SU-DHL-6 (cell line): ENCODE data around the gene FOXM1.

Experiments
- H2AFZ ChIP-seq: fragments of 200-600 bp; sonication (generic); 2 replicates; pipeline ENCODE4 v1.6.1; 2014; ENCODE audit warnings: low read depth, mild to moderate bottlenecking, moderate library complexity, mixed read lengths, antibody characterized with exemption, low read length; ENCODE audit not compliant: severe bottlenecking
- H3F3A ChIP-seq: fragments of 200-600 bp; shearing (Covaris generic); 2 replicates; pipeline ENCODE4 v1.6.0; 2016; ENCODE audit warnings: antibody characterized with exemption, mild to moderate bottlenecking; ENCODE audit not compliant: insufficient read depth
- H3K27ac ChIP-seq: fragments of 200-600 bp; sonication (generic); 2 replicates; pipeline ENCODE4 v1.5.1; 2016; ENCODE audit warnings: low read depth, mild to moderate bottlenecking, low read length, moderate library complexity, mixed read lengths
- H3K27me3 ChIP-seq: fragments of 200-600 bp; sonication (generic), shearing (Covaris generic); 2 replicates; pipeline ENCODE4 v1.6.0; 2014; ENCODE audit warnings: mild to moderate bottlenecking, low read length
- H3K36me3 ChIP-seq: fragments of 200-600 bp; sonication (generic); 2 replicates; pipeline ENCODE4 v1.6.1; 2014; ENCODE audit warnings: mild to moderate bottlenecking, low read length, mixed read lengths
- H3K4me2 ChIP-seq: fragments of 300-600, 200-600 bp; shearing (Covaris generic), sonication (generic); 2 replicates; pipeline ENCODE4 v1.6.0; 2014; ENCODE audit warnings: low read length, low read depth, mild to moderate bottlenecking; ENCODE audit not compliant: poor library complexity, severe bottlenecking
- H3K4me3 ChIP-seq: fragments of 200-600 bp; sonication (generic); 2 replicates; pipeline ENCODE4 v1.5.1; 2014; ENCODE audit warnings: antibody characterized with exemption, low read length, mild to moderate bottlenecking, mixed read lengths; ENCODE audit not compliant: insufficient read depth, poor library complexity, severe bottlenecking
- H3K79me2 ChIP-seq: fragments of 200-600 bp; sonication (generic); 2 replicates; pipeline ENCODE4 v1.6.1; 2014; ENCODE audit warnings: mild to moderate bottlenecking, low read length, moderate library complexity; ENCODE audit not compliant: insufficient read depth
- H3K9ac ChIP-seq: fragments of 200-600 bp; sonication (generic); 2 replicates; pipeline ENCODE4 v1.7.0; 2014; ENCODE audit warnings: mild to moderate bottlenecking, low read length
- H3K9me2 ChIP-seq: fragments of 200-600 bp; sonication (generic); replicated peaks from 2 replicates; pipeline ENCODE4 v1.6.1; 2014; ENCODE audit warnings: low read length; ENCODE audit not compliant: insufficient read depth
- H3K9me3 ChIP-seq: fragments of 200-600 bp; sonication (generic); 2 replicates; pipeline ENCODE4 v1.6.1; 2014; ENCODE audit warnings: low read length, mixed read lengths; ENCODE audit not compliant: insufficient read depth
- H4K20me1 ChIP-seq: fragments of 200-600 bp; sonication (generic); 2 replicates; pipeline ENCODE4 v1.6.1; 2014; ENCODE audit warnings: low read depth, mild to moderate bottlenecking, antibody characterized with exemption, low read length, moderate library complexity, mixed read lengths
- EZH2phosphoT487 ChIP-seq: fragments of 200-600 bp; sonication (generic), shearing (Covaris generic); conservative IDR thresholded peaks from 2 replicates; pipeline ENCODE4 v1.6.1; 2018; ENCODE audit warnings: mild to moderate bottlenecking, antibody characterized with exemption, low read length, moderate library complexity, mixed read lengths
- TF ChIP-seq, protein P1 (sequence below): fragments of 200-600 bp; sonication (generic); IDR thresholded peaks from one replicate; pipeline ENCODE4 v1.5.1; 2017; ENCODE audit warnings: antibody characterized with exemption, mild to moderate bottlenecking, low read length, moderate library complexity; ENCODE audit not compliant: insufficient read depth, poor library complexity, severe bottlenecking

FOXM1 gene

DNA sequence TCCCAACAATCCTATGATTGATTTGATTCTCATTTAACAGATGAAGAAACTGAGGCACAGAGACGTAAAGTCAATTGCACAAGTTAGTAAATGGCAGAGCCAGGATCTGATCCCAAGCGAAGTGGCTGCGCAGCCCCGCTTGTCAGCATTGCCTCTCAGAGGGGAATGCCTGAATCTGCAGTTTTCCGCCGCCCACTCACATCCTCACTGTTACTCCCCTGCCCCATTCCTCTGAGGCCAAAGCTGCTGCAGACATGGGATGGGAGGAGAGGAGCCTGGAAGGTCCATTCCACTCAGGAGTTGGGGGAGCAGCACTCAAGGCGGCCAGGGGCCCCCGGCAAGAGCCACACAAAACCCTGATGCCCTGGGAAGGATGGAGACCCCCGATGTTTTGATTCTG is 43.2 kb downstream of the FOXM1 start:
- Histone ChIP-seq H3K9ac (no peak overlapping the region), H4K20me1 (no peaks in the 10 kb centered on the region), H3K9me3 (no peaks in the 10 kb centered on the region), H3K79me2 (no peaks in the 10 kb centered on the region), H3K4me2 (no peak overlapping the region), H2AFZ (no peak overlapping the region), H3K9me2 (no peaks in the 10 kb centered on the region), H3F3A (no peaks in the 10 kb centered on the region), H3K27me3 (no peaks in the 10 kb centered on the region), H3K4me3 (no peak overlapping the region), H3K36me3 (no peaks in the 10 kb centered on the region), H3K27ac (no peak overlapping the region)
- no peak for TF ChIP-seq EZH2phosphoT487
- TF ChIP-seq, protein P1, sequence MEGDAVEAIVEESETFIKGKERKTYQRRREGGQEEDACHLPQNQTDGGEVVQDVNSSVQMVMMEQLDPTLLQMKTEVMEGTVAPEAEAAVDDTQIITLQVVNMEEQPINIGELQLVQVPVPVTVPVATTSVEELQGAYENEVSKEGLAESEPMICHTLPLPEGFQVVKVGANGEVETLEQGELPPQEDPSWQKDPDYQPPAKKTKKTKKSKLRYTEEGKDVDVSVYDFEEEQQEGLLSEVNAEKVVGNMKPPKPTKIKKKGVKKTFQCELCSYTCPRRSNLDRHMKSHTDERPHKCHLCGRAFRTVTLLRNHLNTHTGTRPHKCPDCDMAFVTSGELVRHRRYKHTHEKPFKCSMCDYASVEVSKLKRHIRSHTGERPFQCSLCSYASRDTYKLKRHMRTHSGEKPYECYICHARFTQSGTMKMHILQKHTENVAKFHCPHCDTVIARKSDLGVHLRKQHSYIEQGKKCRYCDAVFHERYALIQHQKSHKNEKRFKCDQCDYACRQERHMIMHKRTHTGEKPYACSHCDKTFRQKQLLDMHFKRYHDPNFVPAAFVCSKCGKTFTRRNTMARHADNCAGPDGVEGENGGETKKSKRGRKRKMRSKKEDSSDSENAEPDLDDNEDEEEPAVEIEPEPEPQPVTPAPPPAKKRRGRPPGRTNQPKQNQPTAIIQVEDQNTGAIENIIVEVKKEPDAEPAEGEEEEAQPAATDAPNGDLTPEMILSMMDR = no peak

DNA sequence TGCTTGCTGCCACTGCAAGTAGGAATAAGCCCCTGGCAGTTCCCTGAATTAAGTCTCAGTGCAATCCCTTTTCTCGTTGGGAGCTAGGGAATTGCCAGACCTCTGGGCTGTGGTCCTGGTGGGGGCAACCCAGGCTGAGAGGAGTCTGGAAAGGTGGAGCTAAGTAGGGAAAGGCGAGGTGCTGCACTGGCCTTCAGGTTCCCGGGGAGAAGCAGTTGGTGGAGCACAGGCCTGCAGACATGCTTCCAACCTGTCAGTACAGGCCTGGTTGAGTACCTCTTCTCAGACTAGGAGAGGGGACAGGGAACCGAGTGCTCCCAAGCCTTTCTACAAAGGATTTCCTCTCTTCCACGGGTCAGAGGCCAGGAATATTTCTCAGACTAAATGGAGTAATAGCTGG is 43.6 kb downstream of the FOXM1 start:
- Histone ChIP-seq H3K4me3 (no peak overlapping the region), H4K20me1 (no peaks in the 10 kb centered on the region), H3K36me3 (no peaks in the 10 kb centered on the region), H3K9ac (no peak overlapping the region), H3K27ac (no peak overlapping the region), H3K4me2 (no peak overlapping the region), H3K9me2 (no peaks in the 10 kb centered on the region), H3K27me3 (no peaks in the 10 kb centered on the region), H3K9me3 (no peaks in the 10 kb centered on the region), H3F3A (no peaks in the 10 kb centered on the region), H3K79me2 (no peaks in the 10 kb centered on the region), H2AFZ (no peak overlapping the region)
- TF ChIP-seq EZH2phosphoT487 = no peak
- TF ChIP-seq, protein P1 = no peak

DNA sequence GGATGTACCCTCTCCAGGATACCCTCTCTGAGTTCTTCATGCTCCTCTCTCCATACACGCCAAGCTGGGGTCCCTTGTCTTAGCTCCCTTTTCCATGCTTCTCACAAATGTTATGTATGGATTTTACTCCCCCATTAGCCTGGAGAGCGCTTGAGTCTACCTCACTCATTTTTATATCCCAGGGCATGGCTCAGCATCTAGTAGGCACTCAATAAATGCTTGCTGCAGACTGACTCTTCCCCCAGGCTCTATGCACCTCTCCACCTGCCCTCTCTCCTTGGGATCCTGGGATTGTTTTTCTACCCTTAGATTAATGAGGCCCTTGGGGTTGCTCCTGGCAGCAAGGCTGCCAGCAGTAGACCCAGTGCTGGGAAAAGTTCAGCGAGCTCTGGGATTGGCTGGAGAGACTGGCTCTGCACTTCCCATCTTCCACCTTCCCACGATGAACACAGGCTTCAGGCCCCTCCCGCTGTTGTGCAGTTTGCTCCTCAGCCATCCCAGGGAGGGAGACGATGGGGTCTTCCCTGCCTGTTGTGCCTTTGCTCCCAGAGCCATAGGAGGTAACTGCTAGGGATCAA is 44.3 kb downstream of the FOXM1 start:
- H4K20me1 ChIP-seq = no peaks in the 10 kb centered on the region
- no peaks in the 10 kb centered on the region for H3K27me3 ChIP-seq
- no peaks in the 10 kb centered on the region for H3F3A ChIP-seq
- no peak overlapping the region for H2AFZ ChIP-seq
- no peaks in the 10 kb centered on the region for H3K9me3 ChIP-seq
- no peaks in the 10 kb centered on the region for H3K9me2 ChIP-seq
- no peak overlapping the region for H3K4me3 ChIP-seq
- no peak overlapping the region for H3K9ac ChIP-seq
- no peak overlapping the region for H3K27ac ChIP-seq
- no peak overlapping the region for H3K4me2 ChIP-seq
- TF ChIP-seq, protein P1 = no peak
- no peak for TF ChIP-seq EZH2phosphoT487
- no peaks in the 10 kb centered on the region for H3K79me2 ChIP-seq
- H3K36me3 ChIP-seq = no peaks in the 10 kb centered on the region
